Psoas muscle (tissue), 8 donors: ENCODE data around the gene NOC2L. TPM values are rescaled to one million over a fixed set of nuclear protein-coding genes. Genes with fewer than 3 reads are reported as not detected.

Experiments
- ATAC-seq, 4 donors: fragments of 200-7000 bp; cut with Tn5 transposase; one replicate each; pipeline ENCODE4 v1.9.1; 2020; ENCODE audit warnings: moderate library complexity in 3 of 4, mild to moderate bottlenecking in 2 of 4
- DNase-seq, 2 donors: peaks; one replicate each; pipeline ENCODE4 v3.0.0-alpha.2; 2020
- H3K27ac ChIP-seq: fragments of 200-600 bp; one replicate; pipeline ENCODE4 v1.8.0; 2022
- H3K27me3 ChIP-seq, 3 donors: fragments of 200-600 bp in 1 of 3; one replicate each; pipeline versions ENCODE4 v1.6.1 to v1.8.0; 2013 to 2022; ENCODE audit warnings: low read length in 2 of 3, mild to moderate bottlenecking in 2 of 3, moderate library complexity in 1 of 3; ENCODE audit not compliant: insufficient read depth in 3 of 3
- H3K36me3 ChIP-seq, 2 donors: fragments of 200-600 bp in 1 of 2; one replicate each; pipeline versions ENCODE4 v1.6.1 to v1.8.0; 2013 to 2022; ENCODE audit warnings: low read depth in 1 of 2, mild to moderate bottlenecking in 1 of 2, moderate library complexity in 1 of 2; ENCODE audit not compliant: insufficient read depth in 1 of 2
- H3K4me1 ChIP-seq: fragments of 200-600 bp; one replicate; pipeline ENCODE4 v1.8.0; 2022
- H3K4me3 ChIP-seq: fragments of 200-600 bp; one replicate; pipeline ENCODE4 v1.8.0; 2022; ENCODE audit warnings: mild to moderate bottlenecking
- H3K9me3 ChIP-seq: fragments of 200-600 bp; one replicate; pipeline ENCODE4 v1.8.0; 2022
- CTCF ChIP-seq: fragments of 200-600 bp; IDR thresholded peaks from one replicate; pipeline ENCODE4 v1.8.0; 2022; ENCODE audit warnings: antibody characterized with exemption
- WGBS, 3 donors: extraction: QIAGEN DNeasy Blood & Tissue Kit; methylation state at CpG; one replicate each; pipeline versions ENCODE4 v1.1.6 to v1.1.7; 2013; 5-methylcytosine and 5-hydroxymethylcytosine counted together
- intact Hi-C, 2 donors: fragments of 100-400 bp; cut with DNase I; formaldehyde crosslinking; loops; one replicate each; pipeline versions ENCODE4 v1.11.0 to v1.14.2; 2022
- polyA plus RNA-seq, 3 donors: library from polyadenylated mRNA; stranded (reverse); fragments of 200-250 nt; gene quantifications; one replicate each; pipeline ENCODE4 v1.2.3, GENCODE V29; 2013
- total RNA-seq, 4 donors: library from RNA; stranded (reverse); fragmentation: NEBNext Ultra II Directional in 2 of 4; extraction: Animal tissue kit (Norgen Biotek cat#: 25700) in 2 of 4; gene quantifications; one replicate each; pipeline versions ENCODE4 v1.2.1 to v1.2.4, GENCODE V29; 2021 to 2023
- donor health status: healthy with polysubstance abuse.
- donor health status: DM: no; HTN: no; CAD: no; lungs with moderate emphysema.
- donor health status: Bipolar disorder and iron deficiency.
- donor health status: healthy.
- donor health status: DM: yes; HTN: yes; CAD: no.
- donor health status: DM: no; HTN: no; CAD: no.
- donor health status: DM: no; HTN: no; CAD: no.
- donor health status: DM: yes; HTN: yes; CAD: no.

NOC2L gene
- total and polyA plus RNA-seq, 7 donors = 61.4 to 106 (median 85.3) TPM

- ATAC-seq (no peak), DNase-seq (no peak)
- no peaks in the 10 kb centered on the region for H3K27me3 ChIP-seq
- intact Hi-C loops = no loop called here
- no peak overlapping the region for H3K27ac ChIP-seq
- no peak overlapping the region for H3K4me3 ChIP-seq
- no peaks in the 10 kb centered on the region for H3K9me3 ChIP-seq
- 87 to 90% (median 88%) methylated on average over 11 of the region's 11 CpGs for WGBS, 3 donors
- peaks cover 17% of the 10 kb centered on the region for H3K4me1 ChIP-seq
- TF ChIP-seq CTCF = no peak
- H3K36me3 ChIP-seq = peaks cover 5 to 53% of the 10 kb centered on the region in 2 donors
Measured at GRCh38 chr1:956636-957035, 2.4 kb downstream of the NOC2L start.

GRCh38 chr1:955474-955873 is 3.6 kb downstream of the NOC2L start:
- peaks cover 8 to 64% of the 10 kb centered on the region in 2 donors for H3K36me3 ChIP-seq
- peaks cover 11% of the 10 kb centered on the region for H3K4me1 ChIP-seq
- no peak overlapping the region for H3K4me3 ChIP-seq
- DNase-seq (no peak), ATAC-seq (no peak)
- H3K27ac ChIP-seq = no peak overlapping the region
- TF ChIP-seq CTCF = no peak
- H3K9me3 ChIP-seq = no peaks in the 10 kb centered on the region
- intact Hi-C loops = no loop called here
- H3K27me3 ChIP-seq = no peaks in the 10 kb centered on the region
- 81 to 90% (median 86%) methylated on average over 6 of the region's 6 CpGs for WGBS, 3 donors

- WGBS, 3 donors = 79 to 85% (median 82%) methylated on average over 13 of the region's 13 CpGs
- peaks cover 8 to 69% of the 10 kb centered on the region in 2 donors for H3K36me3 ChIP-seq
Measured at GRCh38 chr1:954927-955326, 4.1 kb downstream of the NOC2L start.

GRCh38 chr1:953524-954320 is 5.3 kb downstream of the NOC2L start:
- Histone ChIP-seq H3K4me1 (peaks cover 11% of the 10 kb centered on the region), H3K9me3 (no peaks in the 10 kb centered on the region), H3K27me3 (no peaks in the 10 kb centered on the region), H3K36me3 (peaks cover 8 to 81% of the 10 kb centered on the region in 2 donors), H3K27ac (no peak overlapping the region), H3K4me3 (no peak overlapping the region)
- intact Hi-C loops = no loop called here
- DNase-seq = no peak
- no peak for TF ChIP-seq CTCF
- no peak for ATAC-seq
- WGBS, 3 donors = 86 to 89% (median 88%) methylated on average over 32 of the region's 32 CpGs

More at GRCh38 chr1:954927-955326, 4.1 kb downstream of the NOC2L start:
- Histone ChIP-seq H3K27me3 (no peaks in the 10 kb centered on the region), H3K4me1 (peaks cover 11% of the 10 kb centered on the region), H3K9me3 (no peaks in the 10 kb centered on the region), H3K27ac (no peak overlapping the region), H3K4me3 (no peak overlapping the region)
- no peak for ATAC-seq
- no peak for DNase-seq
- TF ChIP-seq CTCF = no peak
- intact Hi-C loops = no loop called here

- H3K9me3 ChIP-seq = no peaks in the 10 kb centered on the region
- peaks cover 8 to 92% of the 10 kb centered on the region in 2 donors for H3K36me3 ChIP-seq
- intact Hi-C loops = no loop called here
- TF ChIP-seq CTCF = no peak
- H3K27ac ChIP-seq = no peak overlapping the region
- 78 to 85% (median 82%) methylated on average over 7 of the region's 7 CpGs for WGBS, 3 donors
- DNase-seq = no peak
- H3K27me3 ChIP-seq = no peaks in the 10 kb centered on the region
- no peak for ATAC-seq
- peaks cover 4% of the 10 kb centered on the region for H3K4me1 ChIP-seq
- no peak overlapping the region for H3K4me3 ChIP-seq
Measured at GRCh38 chr1:952603-953002, 6.5 kb downstream of the NOC2L start.
